ENCODE results near the gene ZNF662. TPM values are rescaled to one million over a fixed set of nuclear protein-coding genes. Genes with fewer than 3 reads are reported as not detected.
A peak's percentile ranks its signal among the peaks of the same experiment; 100 is the strongest.

ZNF662 gene
- total and polyA plus RNA-seq, 2 of the 8 experiments (the other 6 are each of a cell fraction or from before 2014, with no cell fraction given), result 0.03 TPM; not detected in 1

- H2AK5ac ChIP-seq (ENCODE audit: low read depth, low read length), result no peak overlapping the region
- no peaks in the 10 kb centered on the region for H3K23me2 ChIP-seq (ENCODE audit: low read depth, low read length)
- ChIA-PET CTCF (ENCODE audit: partially characterized antibody) (interaction anchor here (0.9 to 1.5 kb wide), 4 partner anchors 12 to 216 kb away, joined by 3 to 5 read pairs (median 4); no protein-coding TSS in a partner anchor), POLR2A (ENCODE audit: partially characterized antibody) (no interaction called here)
- no peaks in the 10 kb centered on the region for H3K36me3 ChIP-seq (ENCODE audit: control insufficient read depth in 2 of 4, insufficient read depth in 4 of 4, low read length in 3 of 4)
- no peak overlapping the region for H2BK12ac ChIP-seq (ENCODE audit: low read depth, low read length)
- H2BK5ac ChIP-seq (ENCODE audit: low read depth, low read length), result no peak overlapping the region
- H3K18ac ChIP-seq (ENCODE audit: extremely low read depth, low read length), result no peak overlapping the region
- H3K9me3 ChIP-seq (ENCODE audit: insufficient read depth in 2 of 2, low read depth in 1 of 2, low read length in 1 of 2), result no peaks in the 10 kb centered on the region
- DNase-seq (ENCODE audit: low read depth in 1 of 2, low spot score in 2 of 2) (no peak), FAIRE-seq (no peak)
- H4K5ac ChIP-seq (ENCODE audit: insufficient read length, low read depth, low read length), result no peak overlapping the region
- H2BK20ac ChIP-seq (ENCODE audit: low read length), result no peak overlapping the region
- no peak overlapping the region for H4K8ac ChIP-seq (ENCODE audit: extremely low read depth, insufficient read depth, low read length)
- H3K79me1 ChIP-seq (ENCODE audit: low read depth, low read length), result no peaks in the 10 kb centered on the region
- no peaks in the 10 kb centered on the region for H3K79me2 ChIP-seq (ENCODE audit: control insufficient read depth in 1 of 2, insufficient read depth in 2 of 2, low read length in 2 of 2)
- no peak overlapping the region for H3K23ac ChIP-seq (ENCODE audit: insufficient read length)
- H4K20me1 ChIP-seq (replicated peaks in 1 of 2; ENCODE audit: control insufficient read depth in 1 of 2, insufficient read depth in 2 of 2, low read length in 2 of 2), result no peaks in the 10 kb centered on the region
- H3K4ac ChIP-seq (replicated peaks; ENCODE audit: insufficient read length, low read depth, low read length), result no peak overlapping the region
- no peak overlapping the region for H3K4me2 ChIP-seq (ENCODE audit: insufficient read depth in 1 of 2, low read depth in 2 of 2, low read length in 2 of 2)
- no peak for TF ChIP-seq HDAC2 (IDR thresholded peaks at IDR 0.05; ENCODE audit: borderline replicate concordance in 1 of 2, low read depth in 2 of 2, low read length in 2 of 2)
- no peak for TF ChIP-seq RBBP5 (IDR thresholded peaks at IDR 0.05; ENCODE audit: borderline replicate concordance, low read depth, low read length)
- TF ChIP-seq NRF1 (IDR thresholded peaks at IDR 0.05; ENCODE audit: low read depth, low read length), result no peak
- peak in 2 of 3 experiments; percentile 27 to 34; a peak in 2 of 4 replicates for TF ChIP-seq CTCF (IDR thresholded peaks at IDR 0.05; ENCODE audit: control extremely low read depth in 1 of 3, insufficient read depth in 1 of 3, low read depth in 1 of 3, low read length in 3 of 3)
- no peak for TF ChIP-seq FOSL1 (IDR thresholded peaks at IDR 0.05; ENCODE audit: insufficient read depth, low read depth, low read length)
- TF ChIP-seq USF2 (IDR thresholded peaks at IDR 0.05; ENCODE audit: low read length), result no peak
- no peak for TF ChIP-seq BCL11A (IDR thresholded peaks at IDR 0.05; ENCODE audit: low read depth in 2 of 2, low read length in 2 of 2)
- no peak overlapping the region for H2BK120ac ChIP-seq (replicated peaks; ENCODE audit: low read depth, low read length)
- no peak overlapping the region for H3K14ac ChIP-seq (ENCODE audit: insufficient read length)
- H3K56ac ChIP-seq (replicated peaks; ENCODE audit: insufficient read length, low read depth, low read length), result no peak overlapping the region
- H4K91ac ChIP-seq (replicated peaks; ENCODE audit: insufficient read length, low read length), result no peak overlapping the region
- no peak overlapping the region for H3K4me3 ChIP-seq (ENCODE audit: extremely low read depth in 1 of 4, insufficient read depth in 2 of 4, low read depth in 3 of 4, low read length in 4 of 4)
- no peak overlapping the region for H2AFZ ChIP-seq (ENCODE audit: low read length)
- H3K9ac ChIP-seq (replicated peaks in 1 of 4; ENCODE audit: extremely low read depth in 1 of 4, low read depth in 3 of 4, low read length in 3 of 4), result no peak overlapping the region
- no peak overlapping the region for H2BK15ac ChIP-seq (ENCODE audit: low read length)
- no peaks in the 10 kb centered on the region; a peak in 1 of 7 replicates for H3K4me1 ChIP-seq (replicated peaks in 1 of 4; ENCODE audit: control insufficient read depth in 3 of 4, insufficient read depth in 4 of 4, low read length in 3 of 4)
- H3K27me3 ChIP-seq (replicated peaks in 1 of 4; ENCODE audit: control insufficient read depth in 3 of 4, extremely low read depth in 1 of 4, insufficient read depth in 3 of 4, low read length in 3 of 4), result no peaks in the 10 kb centered on the region
- no peak overlapping the region for H3K27ac ChIP-seq (ENCODE audit: low read depth, low read length)
Measured at GRCh38 chr3:42898896-42899675, 6.9 kb upstream of the ZNF662 start.
